ENCODE data around the gene ZNF396. TPM values are rescaled to one million over a fixed set of nuclear protein-coding genes. Genes with fewer than 3 reads are reported as not detected.

Gene ZNF396
- total and polyA plus RNA-seq, 4 donors = 0.60 to 1.2 (median 0.99) TPM

GRCh38 chr18:35406666-35407065 is 29.5 kb upstream of the ZNF396 start:
- H3K36me3 ChIP-seq (ENCODE audit: control insufficient read depth in 4 of 4, insufficient read depth in 3 of 4, low read depth in 1 of 4, low read length in 3 of 4) = no peaks in the 10 kb centered on the region
- no peak overlapping the region for H3K27ac ChIP-seq (ENCODE audit: low read depth in 1 of 2, low read length in 2 of 2)
- H3K9ac ChIP-seq (ENCODE audit: low read depth in 1 of 2, low read length in 2 of 2) = no peak overlapping the region
- WGBS = 83% methylated on average over 6 of the region's 6 CpGs
- no peak for TF ChIP-seq HNF4A (conservative IDR thresholded peaks at IDR 0.05)
- no peak for TF ChIP-seq SP1 (IDR thresholded peaks at IDR 0.05)
- no peak for TF ChIP-seq YY1 (IDR thresholded peaks at IDR 0.05)
- TF ChIP-seq, protein P1, sequence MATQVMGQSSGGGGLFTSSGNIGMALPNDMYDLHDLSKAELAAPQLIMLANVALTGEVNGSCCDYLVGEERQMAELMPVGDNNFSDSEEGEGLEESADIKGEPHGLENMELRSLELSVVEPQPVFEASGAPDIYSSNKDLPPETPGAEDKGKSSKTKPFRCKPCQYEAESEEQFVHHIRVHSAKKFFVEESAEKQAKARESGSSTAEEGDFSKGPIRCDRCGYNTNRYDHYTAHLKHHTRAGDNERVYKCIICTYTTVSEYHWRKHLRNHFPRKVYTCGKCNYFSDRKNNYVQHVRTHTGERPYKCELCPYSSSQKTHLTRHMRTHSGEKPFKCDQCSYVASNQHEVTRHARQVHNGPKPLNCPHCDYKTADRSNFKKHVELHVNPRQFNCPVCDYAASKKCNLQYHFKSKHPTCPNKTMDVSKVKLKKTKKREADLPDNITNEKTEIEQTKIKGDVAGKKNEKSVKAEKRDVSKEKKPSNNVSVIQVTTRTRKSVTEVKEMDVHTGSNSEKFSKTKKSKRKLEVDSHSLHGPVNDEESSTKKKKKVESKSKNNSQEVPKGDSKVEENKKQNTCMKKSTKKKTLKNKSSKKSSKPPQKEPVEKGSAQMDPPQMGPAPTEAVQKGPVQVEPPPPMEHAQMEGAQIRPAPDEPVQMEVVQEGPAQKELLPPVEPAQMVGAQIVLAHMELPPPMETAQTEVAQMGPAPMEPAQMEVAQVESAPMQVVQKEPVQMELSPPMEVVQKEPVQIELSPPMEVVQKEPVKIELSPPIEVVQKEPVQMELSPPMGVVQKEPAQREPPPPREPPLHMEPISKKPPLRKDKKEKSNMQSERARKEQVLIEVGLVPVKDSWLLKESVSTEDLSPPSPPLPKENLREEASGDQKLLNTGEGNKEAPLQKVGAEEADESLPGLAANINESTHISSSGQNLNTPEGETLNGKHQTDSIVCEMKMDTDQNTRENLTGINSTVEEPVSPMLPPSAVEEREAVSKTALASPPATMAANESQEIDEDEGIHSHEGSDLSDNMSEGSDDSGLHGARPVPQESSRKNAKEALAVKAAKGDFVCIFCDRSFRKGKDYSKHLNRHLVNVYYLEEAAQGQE (IDR thresholded peaks at IDR 0.05) = no peak
- TF ChIP-seq NR2F2 (IDR thresholded peaks at IDR 0.05) = no peak
- no peak for TF ChIP-seq JUND (IDR thresholded peaks at IDR 0.05)
- TF ChIP-seq TAF1 (conservative IDR thresholded peaks at IDR 0.05) = no peak
- TF ChIP-seq RAD21 (IDR thresholded peaks at IDR 0.05) = no peak
- H3K4me3 ChIP-seq (ENCODE audit: low read depth in 1 of 3, low read length in 3 of 3) = no peak overlapping the region
- H3K27me3 ChIP-seq (ENCODE audit: control insufficient read depth in 4 of 4, insufficient read depth in 4 of 4, low read length in 3 of 4) = no peaks in the 10 kb centered on the region
- DNase-seq (ENCODE audit: low spot score) = no peak
- H3K9me3 ChIP-seq (ENCODE audit: control insufficient read depth in 4 of 4, low read length in 3 of 4) = no peaks in the 10 kb centered on the region
- H3K4me1 ChIP-seq (ENCODE audit: control insufficient read depth in 4 of 4, insufficient read depth in 4 of 4, low read length in 3 of 4) = peaks cover 0 to 8% (median 3%) of the 10 kb centered on the region in 4 donors

DNA sequence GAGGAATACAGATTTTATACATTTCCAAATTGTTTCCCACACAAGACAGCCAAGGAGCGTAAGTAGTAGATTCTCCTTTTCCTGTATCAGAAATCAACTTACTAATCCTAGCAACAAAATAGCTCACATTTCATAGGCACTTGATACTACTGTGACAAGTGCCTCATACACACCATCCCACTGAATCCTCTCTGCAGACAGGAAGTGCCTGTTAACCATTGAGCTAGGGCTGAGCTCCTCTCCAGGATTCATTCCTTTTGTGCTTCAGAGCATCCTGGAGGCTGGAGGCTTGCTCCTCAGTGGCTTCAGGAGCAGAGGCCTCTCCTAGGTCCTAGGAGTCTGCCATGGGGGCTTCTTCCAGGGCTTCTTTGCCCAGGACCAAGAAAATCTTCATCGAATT is 20.8 kb upstream of the ZNF396 start:
- Histone ChIP-seq H3K27me3 (ENCODE audit: control insufficient read depth in 4 of 4, insufficient read depth in 4 of 4, low read length in 3 of 4) (no peaks in the 10 kb centered on the region), H3K9me3 (ENCODE audit: control insufficient read depth in 4 of 4, low read length in 3 of 4) (no peaks in the 10 kb centered on the region), H3K4me1 (ENCODE audit: control insufficient read depth in 4 of 4, insufficient read depth in 4 of 4, low read length in 3 of 4) (no peaks in the 10 kb centered on the region), H3K4me3 (ENCODE audit: low read depth in 1 of 3, low read length in 3 of 3) (no peak overlapping the region), H3K36me3 (ENCODE audit: control insufficient read depth in 4 of 4, insufficient read depth in 3 of 4, low read depth in 1 of 4, low read length in 3 of 4) (no peaks in the 10 kb centered on the region), H3K9ac (ENCODE audit: low read depth in 1 of 2, low read length in 2 of 2) (no peak overlapping the region), H3K27ac (ENCODE audit: low read depth in 1 of 2, low read length in 2 of 2) (no peak overlapping the region)
- WGBS = 89% methylated on average over 2 of the region's 2 CpGs
- DNase-seq (ENCODE audit: low spot score) = no peak
- no peak for TF ChIP-seq EGR1 (IDR thresholded peaks at IDR 0.05; ENCODE audit: low read depth in 2 of 2)
- TF ChIP-seq MAX (IDR thresholded peaks at IDR 0.05) = no peak
- no peak for TF ChIP-seq FOXA1 (IDR thresholded peaks at IDR 0.05)
- no peak for TF ChIP-seq ZBTB33 (IDR thresholded peaks at IDR 0.05)
- no peak for TF ChIP-seq RXRA (IDR thresholded peaks at IDR 0.05)
- TF ChIP-seq JUND (IDR thresholded peaks at IDR 0.05) = no peak
- TF ChIP-seq SP1 (IDR thresholded peaks at IDR 0.05) = no peak
- TF ChIP-seq CTCF (IDR thresholded peaks at IDR 0.05; ENCODE audit: low read depth, low read length, missing input control) = no peak
- TF ChIP-seq HNF4G (IDR thresholded peaks at IDR 0.05) = no peak
- TF ChIP-seq, protein P1 (IDR thresholded peaks at IDR 0.05) = no peak
- TF ChIP-seq NR2F2 (IDR thresholded peaks at IDR 0.05) = no peak
- TF ChIP-seq RAD21 (IDR thresholded peaks at IDR 0.05) = no peak
- no peak for TF ChIP-seq GABPA (IDR thresholded peaks at IDR 0.05 in 1 of 2, conservative IDR thresholded peaks at IDR 0.05 in 1 of 2)
- TF ChIP-seq HNF4A (conservative IDR thresholded peaks at IDR 0.05) = no peak
- no peak for TF ChIP-seq ATF3 (IDR thresholded peaks at IDR 0.05)
- TF ChIP-seq TAF1 (conservative IDR thresholded peaks at IDR 0.05) = no peak
- no peak for TF ChIP-seq FOXA2 (IDR thresholded peaks at IDR 0.05)
